GM23338 (cell line): ENCODE data around the gene OR4D2.

ENCODE experiments used
- CREB1 ChIP-seq: fragments of 250-450 bp; sonication (Bioruptor Pico); IDR thresholded peaks from 2 replicates; pipeline ENCODE4 v1.5.0; 2020; ENCODE audit warnings: low read depth, mild to moderate bottlenecking, moderate library complexity
- EZH2 ChIP-seq: fragments of 200-600 bp; sonication (generic); IDR thresholded peaks from one replicate; pipeline ENCODE4 v1.8.0; 2017; ENCODE audit warnings: antibody characterized with exemption, mild to moderate bottlenecking, low read depth; ENCODE audit not compliant: unreplicated experiment
- EZH2phosphoT487 ChIP-seq: fragments of 200-600 bp; sonication (generic); IDR thresholded peaks from one replicate; pipeline ENCODE4 v1.8.1; 2018; ENCODE audit warnings: antibody characterized with exemption; ENCODE audit not compliant: unreplicated experiment
- JUNB ChIP-seq: IDR thresholded peaks from one replicate; pipeline ENCODE4 v1.6.1; 2016; ENCODE audit warnings: antibody characterized with exemption; ENCODE audit not compliant: unreplicated experiment
- NANOG ChIP-seq: IDR thresholded peaks from 2 replicates; pipeline ENCODE4 v1.6.1; 2016; ENCODE audit warnings: antibody characterized with exemption, borderline replicate concordance
- POLR2AphosphoS5 ChIP-seq: IDR thresholded peaks from 2 replicates; pipeline ENCODE4 v1.6.1; 2016; ENCODE audit warnings: antibody characterized with exemption, low read depth
- TF ChIP-seq, protein P1 (sequence below), 2 experiments: fragments of 200-600 bp in 1 of 2; sonication (generic) in 1 of 2; conservative IDR thresholded peaks; 2 replicates each; pipeline versions ENCODE4 v1.5.1 to v1.6.1; 2016 to 2017; ENCODE audit warnings: antibody characterized with exemption in 2 of 2, low read depth in 2 of 2, mild to moderate bottlenecking in 2 of 2, moderate library complexity in 1 of 2
- TF ChIP-seq, protein P2 (sequence below): IDR thresholded peaks from one replicate; pipeline ENCODE4 v1.6.1; 2018; ENCODE audit warnings: antibody characterized with exemption; ENCODE audit not compliant: unreplicated experiment
- TF ChIP-seq, protein P3 (sequence below): fragments of 250-450 bp; sonication (Bioruptor Pico); IDR thresholded peaks from 2 replicates; pipeline ENCODE4 v1.5.0; 2020; ENCODE audit warnings: mild to moderate bottlenecking, moderate library complexity
- TF ChIP-seq, protein P4 (sequence below): IDR thresholded peaks from 2 replicates; pipeline ENCODE4 v1.6.1; 2016; ENCODE audit warnings: antibody characterized with exemption

DNA sequence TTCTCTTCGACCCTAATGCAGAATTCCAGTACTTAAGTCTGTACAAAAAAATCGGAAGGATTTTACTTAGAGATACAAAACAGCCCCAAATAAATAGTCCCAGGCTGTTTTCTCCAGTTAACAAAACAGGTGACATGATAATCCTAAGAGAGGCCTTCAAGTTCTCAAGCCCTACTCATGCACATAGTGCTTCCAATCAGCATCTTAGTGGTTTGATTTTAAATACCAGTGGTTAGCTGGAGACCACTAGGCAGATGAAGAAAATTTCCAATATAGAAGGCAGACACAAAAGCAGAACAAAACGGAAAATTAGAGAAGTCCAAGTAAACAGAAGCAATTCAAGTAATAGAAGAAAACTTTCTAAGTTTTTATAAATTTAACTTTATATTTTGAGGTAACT, 5.2 kb upstream of the OR4D2 start:
- TF ChIP-seq EZH2 = no peak
- TF ChIP-seq, protein P1, sequence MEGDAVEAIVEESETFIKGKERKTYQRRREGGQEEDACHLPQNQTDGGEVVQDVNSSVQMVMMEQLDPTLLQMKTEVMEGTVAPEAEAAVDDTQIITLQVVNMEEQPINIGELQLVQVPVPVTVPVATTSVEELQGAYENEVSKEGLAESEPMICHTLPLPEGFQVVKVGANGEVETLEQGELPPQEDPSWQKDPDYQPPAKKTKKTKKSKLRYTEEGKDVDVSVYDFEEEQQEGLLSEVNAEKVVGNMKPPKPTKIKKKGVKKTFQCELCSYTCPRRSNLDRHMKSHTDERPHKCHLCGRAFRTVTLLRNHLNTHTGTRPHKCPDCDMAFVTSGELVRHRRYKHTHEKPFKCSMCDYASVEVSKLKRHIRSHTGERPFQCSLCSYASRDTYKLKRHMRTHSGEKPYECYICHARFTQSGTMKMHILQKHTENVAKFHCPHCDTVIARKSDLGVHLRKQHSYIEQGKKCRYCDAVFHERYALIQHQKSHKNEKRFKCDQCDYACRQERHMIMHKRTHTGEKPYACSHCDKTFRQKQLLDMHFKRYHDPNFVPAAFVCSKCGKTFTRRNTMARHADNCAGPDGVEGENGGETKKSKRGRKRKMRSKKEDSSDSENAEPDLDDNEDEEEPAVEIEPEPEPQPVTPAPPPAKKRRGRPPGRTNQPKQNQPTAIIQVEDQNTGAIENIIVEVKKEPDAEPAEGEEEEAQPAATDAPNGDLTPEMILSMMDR (conservative IDR thresholded peaks at IDR 0.05; ENCODE audit: low read depth in 2 of 2) = no peak
- no peak for TF ChIP-seq EZH2phosphoT487
- no peak for TF ChIP-seq POLR2AphosphoS5
- TF ChIP-seq, protein P2, sequence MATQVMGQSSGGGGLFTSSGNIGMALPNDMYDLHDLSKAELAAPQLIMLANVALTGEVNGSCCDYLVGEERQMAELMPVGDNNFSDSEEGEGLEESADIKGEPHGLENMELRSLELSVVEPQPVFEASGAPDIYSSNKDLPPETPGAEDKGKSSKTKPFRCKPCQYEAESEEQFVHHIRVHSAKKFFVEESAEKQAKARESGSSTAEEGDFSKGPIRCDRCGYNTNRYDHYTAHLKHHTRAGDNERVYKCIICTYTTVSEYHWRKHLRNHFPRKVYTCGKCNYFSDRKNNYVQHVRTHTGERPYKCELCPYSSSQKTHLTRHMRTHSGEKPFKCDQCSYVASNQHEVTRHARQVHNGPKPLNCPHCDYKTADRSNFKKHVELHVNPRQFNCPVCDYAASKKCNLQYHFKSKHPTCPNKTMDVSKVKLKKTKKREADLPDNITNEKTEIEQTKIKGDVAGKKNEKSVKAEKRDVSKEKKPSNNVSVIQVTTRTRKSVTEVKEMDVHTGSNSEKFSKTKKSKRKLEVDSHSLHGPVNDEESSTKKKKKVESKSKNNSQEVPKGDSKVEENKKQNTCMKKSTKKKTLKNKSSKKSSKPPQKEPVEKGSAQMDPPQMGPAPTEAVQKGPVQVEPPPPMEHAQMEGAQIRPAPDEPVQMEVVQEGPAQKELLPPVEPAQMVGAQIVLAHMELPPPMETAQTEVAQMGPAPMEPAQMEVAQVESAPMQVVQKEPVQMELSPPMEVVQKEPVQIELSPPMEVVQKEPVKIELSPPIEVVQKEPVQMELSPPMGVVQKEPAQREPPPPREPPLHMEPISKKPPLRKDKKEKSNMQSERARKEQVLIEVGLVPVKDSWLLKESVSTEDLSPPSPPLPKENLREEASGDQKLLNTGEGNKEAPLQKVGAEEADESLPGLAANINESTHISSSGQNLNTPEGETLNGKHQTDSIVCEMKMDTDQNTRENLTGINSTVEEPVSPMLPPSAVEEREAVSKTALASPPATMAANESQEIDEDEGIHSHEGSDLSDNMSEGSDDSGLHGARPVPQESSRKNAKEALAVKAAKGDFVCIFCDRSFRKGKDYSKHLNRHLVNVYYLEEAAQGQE = no peak
- TF ChIP-seq CREB1 (CRISPR knock-in tag) = no peak
- no peak for TF ChIP-seq NANOG
- TF ChIP-seq JUNB = no peak
- TF ChIP-seq, protein P3, sequence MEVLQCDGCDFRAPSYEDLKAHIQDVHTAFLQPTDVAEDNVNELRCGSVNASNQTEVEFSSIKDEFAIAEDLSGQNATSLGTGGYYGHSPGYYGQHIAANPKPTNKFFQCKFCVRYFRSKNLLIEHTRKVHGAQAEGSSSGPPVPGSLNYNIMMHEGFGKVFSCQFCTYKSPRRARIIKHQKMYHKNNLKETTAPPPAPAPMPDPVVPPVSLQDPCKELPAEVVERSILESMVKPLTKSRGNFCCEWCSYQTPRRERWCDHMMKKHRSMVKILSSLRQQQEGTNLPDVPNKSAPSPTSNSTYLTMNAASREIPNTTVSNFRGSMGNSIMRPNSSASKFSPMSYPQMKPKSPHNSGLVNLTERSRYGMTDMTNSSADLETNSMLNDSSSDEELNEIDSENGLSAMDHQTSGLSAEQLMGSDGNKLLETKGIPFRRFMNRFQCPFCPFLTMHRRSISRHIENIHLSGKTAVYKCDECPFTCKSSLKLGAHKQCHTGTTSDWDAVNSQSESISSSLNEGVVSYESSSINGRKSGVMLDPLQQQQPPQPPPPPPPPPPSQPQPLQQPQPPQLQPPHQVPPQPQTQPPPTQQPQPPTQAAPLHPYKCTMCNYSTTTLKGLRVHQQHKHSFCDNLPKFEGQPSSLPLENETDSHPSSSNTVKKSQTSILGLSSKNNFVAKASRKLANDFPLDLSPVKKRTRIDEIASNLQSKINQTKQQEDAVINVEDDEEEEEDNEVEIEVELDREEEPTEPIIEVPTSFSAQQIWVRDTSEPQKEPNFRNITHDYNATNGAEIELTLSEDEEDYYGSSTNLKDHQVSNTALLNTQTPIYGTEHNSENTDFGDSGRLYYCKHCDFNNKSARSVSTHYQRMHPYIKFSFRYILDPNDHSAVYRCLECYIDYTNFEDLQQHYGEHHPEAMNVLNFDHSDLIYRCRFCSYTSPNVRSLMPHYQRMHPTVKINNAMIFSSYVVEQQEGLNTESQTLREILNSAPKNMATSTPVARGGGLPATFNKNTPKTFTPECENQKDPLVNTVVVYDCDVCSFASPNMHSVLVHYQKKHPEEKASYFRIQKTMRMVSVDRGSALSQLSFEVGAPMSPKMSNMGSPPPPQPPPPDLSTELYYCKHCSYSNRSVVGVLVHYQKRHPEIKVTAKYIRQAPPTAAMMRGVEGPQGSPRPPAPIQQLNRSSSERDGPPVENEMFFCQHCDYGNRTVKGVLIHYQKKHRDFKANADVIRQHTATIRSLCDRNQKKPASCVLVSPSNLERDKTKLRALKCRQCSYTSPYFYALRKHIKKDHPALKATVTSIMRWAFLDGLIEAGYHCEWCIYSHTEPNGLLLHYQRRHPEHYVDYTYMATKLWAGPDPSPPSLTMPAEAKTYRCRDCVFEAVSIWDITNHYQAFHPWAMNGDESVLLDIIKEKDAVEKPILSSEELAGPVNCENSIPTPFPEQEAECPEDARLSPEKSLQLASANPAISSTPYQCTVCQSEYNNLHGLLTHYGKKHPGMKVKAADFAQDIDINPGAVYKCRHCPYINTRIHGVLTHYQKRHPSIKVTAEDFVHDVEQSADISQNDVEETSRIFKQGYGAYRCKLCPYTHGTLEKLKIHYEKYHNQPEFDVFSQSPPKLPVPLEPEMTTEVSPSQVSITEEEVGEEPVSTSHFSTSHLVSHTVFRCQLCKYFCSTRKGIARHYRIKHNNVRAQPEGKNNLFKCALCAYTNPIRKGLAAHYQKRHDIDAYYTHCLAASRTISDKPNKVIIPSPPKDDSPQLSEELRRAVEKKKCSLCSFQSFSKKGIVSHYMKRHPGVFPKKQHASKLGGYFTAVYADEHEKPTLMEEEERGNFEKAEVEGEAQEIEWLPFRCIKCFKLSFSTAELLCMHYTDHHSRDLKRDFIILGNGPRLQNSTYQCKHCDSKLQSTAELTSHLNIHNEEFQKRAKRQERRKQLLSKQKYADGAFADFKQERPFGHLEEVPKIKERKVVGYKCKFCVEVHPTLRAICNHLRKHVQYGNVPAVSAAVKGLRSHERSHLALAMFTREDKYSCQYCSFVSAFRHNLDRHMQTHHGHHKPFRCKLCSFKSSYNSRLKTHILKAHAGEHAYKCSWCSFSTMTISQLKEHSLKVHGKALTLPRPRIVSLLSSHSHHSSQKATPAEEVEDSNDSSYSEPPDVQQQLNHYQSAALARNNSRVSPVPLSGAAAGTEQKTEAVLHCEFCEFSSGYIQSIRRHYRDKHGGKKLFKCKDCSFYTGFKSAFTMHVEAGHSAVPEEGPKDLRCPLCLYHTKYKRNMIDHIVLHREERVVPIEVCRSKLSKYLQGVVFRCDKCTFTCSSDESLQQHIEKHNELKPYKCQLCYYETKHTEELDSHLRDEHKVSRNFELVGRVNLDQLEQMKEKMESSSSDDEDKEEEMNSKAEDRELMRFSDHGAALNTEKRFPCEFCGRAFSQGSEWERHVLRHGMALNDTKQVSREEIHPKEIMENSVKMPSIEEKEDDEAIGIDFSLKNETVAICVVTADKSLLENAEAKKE (CRISPR knock-in tag) = no peak
- TF ChIP-seq, protein P4, sequence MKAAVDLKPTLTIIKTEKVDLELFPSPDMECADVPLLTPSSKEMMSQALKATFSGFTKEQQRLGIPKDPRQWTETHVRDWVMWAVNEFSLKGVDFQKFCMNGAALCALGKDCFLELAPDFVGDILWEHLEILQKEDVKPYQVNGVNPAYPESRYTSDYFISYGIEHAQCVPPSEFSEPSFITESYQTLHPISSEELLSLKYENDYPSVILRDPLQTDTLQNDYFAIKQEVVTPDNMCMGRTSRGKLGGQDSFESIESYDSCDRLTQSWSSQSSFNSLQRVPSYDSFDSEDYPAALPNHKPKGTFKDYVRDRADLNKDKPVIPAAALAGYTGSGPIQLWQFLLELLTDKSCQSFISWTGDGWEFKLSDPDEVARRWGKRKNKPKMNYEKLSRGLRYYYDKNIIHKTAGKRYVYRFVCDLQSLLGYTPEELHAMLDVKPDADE = no peak
